ENCODE measurements around the gene LRP2. TPM values are rescaled to one million over a fixed set of nuclear protein-coding genes. Genes with fewer than 3 reads are reported as not detected.

Gene LRP2
- polyA plus RNA-seq, 3 donors: not detected

DNA sequence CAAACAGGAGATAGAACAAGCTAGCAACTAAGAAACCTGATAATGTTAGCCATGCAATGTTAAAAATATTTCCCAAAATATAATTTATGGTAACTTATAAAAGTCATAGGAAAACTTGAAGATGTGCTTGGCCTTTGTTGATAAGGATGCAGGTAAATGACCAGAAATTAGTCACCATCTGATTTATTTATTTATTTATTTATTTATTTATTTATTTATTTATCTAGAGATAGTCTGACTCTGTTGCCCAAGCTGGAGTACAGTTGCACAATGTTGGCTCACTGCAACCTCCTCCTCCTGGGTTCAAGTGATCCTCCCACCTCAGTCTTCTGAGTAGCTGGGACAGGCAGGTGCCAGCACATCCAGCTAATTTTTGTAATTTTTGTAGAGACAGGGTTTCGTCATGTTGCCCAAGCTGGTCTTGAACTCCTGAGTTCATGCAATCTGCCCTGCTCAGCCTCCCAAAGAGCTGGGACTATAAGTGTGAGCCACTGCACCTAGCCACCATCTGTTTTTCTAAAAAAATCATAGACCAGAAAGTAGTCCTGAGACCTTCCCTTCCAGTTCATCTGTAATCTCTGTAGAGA lies 183.4 kb downstream of the LRP2 start:
- Mint-ChIP-seq H3K27me3 (ENCODE audit: low read depth in 3 of 3) (no peaks in the 10 kb centered on the region), H3K36me3 (no peaks in the 10 kb centered on the region), H3K4me1 (peaks cover 4% of the 10 kb centered on the region), H3K4me3 (no peak overlapping the region), H3K27ac (no peak overlapping the region), H3K9me3 (peaks cover 0 to 3% (median 0%) of the 10 kb centered on the region in 7 donors)
- no peaks in the 10 kb centered on the region for H3K9me3 ChIP-seq (replicated peaks in 1 of 2; ENCODE audit: control insufficient read depth in 1 of 2, insufficient read depth in 1 of 2, low read length in 2 of 2)
- intact Hi-C loops (cut with micrococcal nuclease): no loop called here
- H4K20me1 ChIP-seq (ENCODE audit: insufficient read depth, low read length): no peaks in the 10 kb centered on the region
- H3K36me3 ChIP-seq (replicated peaks in 1 of 2; ENCODE audit: control insufficient read depth in 1 of 2, insufficient read depth in 2 of 2, low read length in 2 of 2): no peaks in the 10 kb centered on the region
- no peak overlapping the region for H3K9ac ChIP-seq (ENCODE audit: insufficient read depth, low read length, poor library complexity, severe bottlenecking)
- DNase-seq: no peak
- 100% methylated on average over 1 of the region's 1 CpG for WGBS (ENCODE audit: insufficient coverage)
- no peaks in the 10 kb centered on the region for H3K4me1 ChIP-seq (ENCODE audit: control insufficient read depth in 1 of 2, insufficient read depth in 2 of 2, low read length in 2 of 2)
- H3K79me2 ChIP-seq (ENCODE audit: insufficient read depth, low read length): no peaks in the 10 kb centered on the region
- no peak overlapping the region for H3K27ac ChIP-seq (ENCODE audit: low read depth in 1 of 2, low read length in 2 of 2)
- no peak overlapping the region for H3K4me3 ChIP-seq (replicated peaks in 1 of 3; ENCODE audit: low read depth in 2 of 3, low read length in 3 of 3)
- TF ChIP-seq, protein P1, sequence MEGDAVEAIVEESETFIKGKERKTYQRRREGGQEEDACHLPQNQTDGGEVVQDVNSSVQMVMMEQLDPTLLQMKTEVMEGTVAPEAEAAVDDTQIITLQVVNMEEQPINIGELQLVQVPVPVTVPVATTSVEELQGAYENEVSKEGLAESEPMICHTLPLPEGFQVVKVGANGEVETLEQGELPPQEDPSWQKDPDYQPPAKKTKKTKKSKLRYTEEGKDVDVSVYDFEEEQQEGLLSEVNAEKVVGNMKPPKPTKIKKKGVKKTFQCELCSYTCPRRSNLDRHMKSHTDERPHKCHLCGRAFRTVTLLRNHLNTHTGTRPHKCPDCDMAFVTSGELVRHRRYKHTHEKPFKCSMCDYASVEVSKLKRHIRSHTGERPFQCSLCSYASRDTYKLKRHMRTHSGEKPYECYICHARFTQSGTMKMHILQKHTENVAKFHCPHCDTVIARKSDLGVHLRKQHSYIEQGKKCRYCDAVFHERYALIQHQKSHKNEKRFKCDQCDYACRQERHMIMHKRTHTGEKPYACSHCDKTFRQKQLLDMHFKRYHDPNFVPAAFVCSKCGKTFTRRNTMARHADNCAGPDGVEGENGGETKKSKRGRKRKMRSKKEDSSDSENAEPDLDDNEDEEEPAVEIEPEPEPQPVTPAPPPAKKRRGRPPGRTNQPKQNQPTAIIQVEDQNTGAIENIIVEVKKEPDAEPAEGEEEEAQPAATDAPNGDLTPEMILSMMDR (IDR thresholded peaks at IDR 0.05): no peak
- H3K4me2 ChIP-seq (replicated peaks; ENCODE audit: extremely low read depth, low read length, poor library complexity, severe bottlenecking): no peak overlapping the region
- H2AFZ ChIP-seq (ENCODE audit: insufficient read depth, low read depth, low read length, poor library complexity, severe bottlenecking): no peak overlapping the region
- no peaks in the 10 kb centered on the region for H3K27me3 ChIP-seq (ENCODE audit: control insufficient read depth in 2 of 2, insufficient read depth in 2 of 2, low read length in 2 of 2)

DNA sequence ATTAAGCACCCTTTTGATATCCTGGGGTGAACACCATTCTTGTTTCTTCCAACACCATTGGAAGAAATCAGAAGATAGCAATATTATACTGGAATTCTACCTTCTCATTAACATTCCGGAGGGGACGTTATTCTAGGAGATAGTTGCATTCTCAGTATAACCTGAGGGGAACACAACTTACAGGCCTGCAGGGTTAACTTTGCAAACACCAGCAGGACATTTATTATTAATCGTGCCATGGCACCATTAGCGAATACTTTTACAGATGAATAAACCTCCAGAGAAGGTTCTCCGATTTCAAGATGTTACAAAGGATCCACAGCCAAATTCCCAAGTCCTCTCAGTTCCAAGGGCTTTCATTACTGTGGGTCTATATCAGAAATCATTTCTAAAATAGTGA lies 184.0 kb downstream of the LRP2 start:
- intact Hi-C loops (cut with micrococcal nuclease): no loop called here
- H3K27me3 Mint-ChIP-seq (ENCODE audit: low read depth in 3 of 3): peaks cover 0 to 2% (median 0%) of the 10 kb centered on the region in 3 donors

More for the DNA sequence above, 184.0 kb downstream of the LRP2 start:
- Mint-ChIP-seq H3K36me3 (no peaks in the 10 kb centered on the region), H3K9me3 (peaks cover 0 to 3% (median 0%) of the 10 kb centered on the region in 7 donors), H3K4me3 (no peak overlapping the region), H3K4me1 (peaks cover 4% of the 10 kb centered on the region), H3K27ac (no peak overlapping the region)
- Histone ChIP-seq H3K79me2 (ENCODE audit: insufficient read depth, low read length) (no peaks in the 10 kb centered on the region), H3K36me3 (replicated peaks in 1 of 2; ENCODE audit: control insufficient read depth in 1 of 2, insufficient read depth in 2 of 2, low read length in 2 of 2) (no peaks in the 10 kb centered on the region), H3K9me3 (replicated peaks in 1 of 2; ENCODE audit: control insufficient read depth in 1 of 2, insufficient read depth in 1 of 2, low read length in 2 of 2) (no peaks in the 10 kb centered on the region), H4K20me1 (ENCODE audit: insufficient read depth, low read length) (no peaks in the 10 kb centered on the region), H3K27ac (ENCODE audit: low read depth in 1 of 2, low read length in 2 of 2) (no peak overlapping the region), H3K9ac (ENCODE audit: insufficient read depth, low read length, poor library complexity, severe bottlenecking) (no peak overlapping the region), H3K4me2 (replicated peaks; ENCODE audit: extremely low read depth, low read length, poor library complexity, severe bottlenecking) (no peak overlapping the region), H3K4me1 (ENCODE audit: control insufficient read depth in 1 of 2, insufficient read depth in 2 of 2, low read length in 2 of 2) (no peaks in the 10 kb centered on the region), H2AFZ (ENCODE audit: insufficient read depth, low read depth, low read length, poor library complexity, severe bottlenecking) (no peak overlapping the region), H3K4me3 (replicated peaks in 1 of 3; ENCODE audit: low read depth in 2 of 3, low read length in 3 of 3) (no peak overlapping the region), H3K27me3 (ENCODE audit: control insufficient read depth in 2 of 2, insufficient read depth in 2 of 2, low read length in 2 of 2) (no peaks in the 10 kb centered on the region)
- DNase-seq: no peak
- TF ChIP-seq, protein P1 (IDR thresholded peaks at IDR 0.05): no peak
- 90% methylated on average over 2 of the region's 5 CpGs for WGBS (ENCODE audit: insufficient coverage)
